Measurements from ENCODE around the gene LY6G5C. TPM values are rescaled to one million over a fixed set of nuclear protein-coding genes. Genes with fewer than 3 reads are reported as not detected.
A peak's percentile ranks its signal among the peaks of the same experiment; 100 is the strongest.

LY6G5C gene
- total and polyA plus RNA-seq, 9 of the 15 experiments (the other 6 are each of a cell fraction or from before 2014, with no cell fraction given), result 0.10 to 0.67 (median 0.46) TPM; not detected in 4

GRCh38 chr6:31725502-31726350 is 44.9 kb upstream of the LY6G5C start (continued):
- no peak for TF ChIP-seq ZNF512 (tag; IDR thresholded peaks at IDR 0.05)
- TF ChIP-seq RNF2 (IDR thresholded peaks at IDR 0.05), result no peak
- no peak for TF ChIP-seq CSDE1 (IDR thresholded peaks at IDR 0.05)
- no peak for TF ChIP-seq CCNT2 (IDR thresholded peaks at IDR 0.05; ENCODE audit: borderline replicate concordance, extremely low read depth, insufficient read length, low read depth, low read length)
- no peak for TF ChIP-seq RFX5 (IDR thresholded peaks at IDR 0.05; ENCODE audit: low read depth, low read length)
- no peak for TF ChIP-seq ZNF696 (CRISPR knock-in tag; conservative IDR thresholded peaks at IDR 0.05)
- TF ChIP-seq RBM25 (IDR thresholded peaks at IDR 0.05; ENCODE audit: low read depth, low read length, severe bottlenecking), result no peak
- peak; percentile 42; the same call in 1 of the 2 replicates for TF ChIP-seq MTA1 (IDR thresholded peaks at IDR 0.05; ENCODE audit: borderline replicate concordance)
- TF ChIP-seq, protein P1, sequence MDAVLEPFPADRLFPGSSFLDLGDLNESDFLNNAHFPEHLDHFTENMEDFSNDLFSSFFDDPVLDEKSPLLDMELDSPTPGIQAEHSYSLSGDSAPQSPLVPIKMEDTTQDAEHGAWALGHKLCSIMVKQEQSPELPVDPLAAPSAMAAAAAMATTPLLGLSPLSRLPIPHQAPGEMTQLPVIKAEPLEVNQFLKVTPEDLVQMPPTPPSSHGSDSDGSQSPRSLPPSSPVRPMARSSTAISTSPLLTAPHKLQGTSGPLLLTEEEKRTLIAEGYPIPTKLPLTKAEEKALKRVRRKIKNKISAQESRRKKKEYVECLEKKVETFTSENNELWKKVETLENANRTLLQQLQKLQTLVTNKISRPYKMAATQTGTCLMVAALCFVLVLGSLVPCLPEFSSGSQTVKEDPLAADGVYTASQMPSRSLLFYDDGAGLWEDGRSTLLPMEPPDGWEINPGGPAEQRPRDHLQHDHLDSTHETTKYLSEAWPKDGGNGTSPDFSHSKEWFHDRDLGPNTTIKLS (IDR thresholded peaks at IDR 0.05; ENCODE audit: borderline replicate concordance, low read depth), result peak; percentile 73; the same call in 1 of the 2 replicates
- no peak for TF ChIP-seq SETDB1 (IDR thresholded peaks at IDR 0.05; ENCODE audit: low read length)
- TF ChIP-seq FOXK2 (conservative IDR thresholded peaks at IDR 0.05 in 1 of 2, IDR thresholded peaks at IDR 0.05 in 1 of 2; ENCODE audit: low read depth in 2 of 2), result peak; percentile 21 to 55; a peak in 3 of 4 replicates
- no peak for TF ChIP-seq ZNF609 (CRISPR knock-in tag; IDR thresholded peaks at IDR 0.05; ENCODE audit: borderline replicate concordance)
- TF ChIP-seq PHB2 (IDR thresholded peaks at IDR 0.05; ENCODE audit: low read depth), result no peak
- TF ChIP-seq GABPB2 (CRISPR knock-in tag; conservative IDR thresholded peaks at IDR 0.05), result no peak
